HCEC 1CT (cell line): ENCODE data around the gene TNFRSF21.
"Not testable (repeated sequence)": the region's sequence is repeated elsewhere in the genome, so short reads cannot be mapped to it uniquely, and the experiment has no call there.

Source experiments
- DNase-seq: peaks from one replicate; pipeline ENCODE4 v3.0.0-alpha.2; 2017

TNFRSF21 gene

GRCh38 chr6:47247227-47247797, 62.4 kb downstream of the TNFRSF21 start:
- peak; percentile 38 for DNase-seq

GRCh38 chr6:47246551-47246950, 63.2 kb downstream of the TNFRSF21 start:
- no peak for DNase-seq

- DNase-seq, result no peak
These were observed 63.8 kb downstream of the TNFRSF21 start for GRCh38 chr6:47245745-47246371.

GRCh38 chr6:47242483-47243386, 67.0 kb downstream of the TNFRSF21 start:
- peak; percentile 89 for DNase-seq

- peak; percentile 65 for DNase-seq
These were observed 67.8 kb downstream of the TNFRSF21 start for GRCh38 chr6:47241742-47242482.

GRCh38 chr6:47240277-47240890, 69.3 kb downstream of the TNFRSF21 start:
- no peak for DNase-seq

GRCh38 chr6:47239546-47239945, 70.2 kb downstream of the TNFRSF21 start:
- DNase-seq, result no peak

GRCh38 chr6:47238456-47238995, 71.2 kb downstream of the TNFRSF21 start:
- no peak for DNase-seq

GRCh38 chr6:47237196-47237595, 72.5 kb downstream of the TNFRSF21 start:
- DNase-seq, result no peak

GRCh38 chr6:47235964-47236760, 73.5 kb downstream of the TNFRSF21 start:
- DNase-seq, result no peak

GRCh38 chr6:47235421-47235820, 74.3 kb downstream of the TNFRSF21 start:
- no peak for DNase-seq

GRCh38 chr6:47234266-47234933, 75.3 kb downstream of the TNFRSF21 start:
- DNase-seq, result no peak

GRCh38 chr6:47231151-47231550, 78.6 kb downstream of the TNFRSF21 start:
- no peak for DNase-seq

GRCh38 chr6:47230579-47230978, 79.1 kb downstream of the TNFRSF21 start:
- no peak for DNase-seq

- DNase-seq, result no peak
These were observed 80.5 kb downstream of the TNFRSF21 start for GRCh38 chr6:47229255-47229654.

- not testable (repeated sequence) for DNase-seq
These were observed 81.6 kb downstream of the TNFRSF21 start for GRCh38 chr6:47228093-47228492.

GRCh38 chr6:47223251-47223650, 86.5 kb downstream of the TNFRSF21 start:
- not testable (repeated sequence) for DNase-seq

GRCh38 chr6:47221565-47221964, 88.1 kb downstream of the TNFRSF21 start:
- no peak for DNase-seq

- no peak for DNase-seq
These were observed 100.1 kb downstream of the TNFRSF21 start for GRCh38 chr6:47209632-47210031.

GRCh38 chr6:47207261-47207660, 102.4 kb downstream of the TNFRSF21 start:
- DNase-seq, result no peak

- DNase-seq, result no peak
These were observed 103.1 kb downstream of the TNFRSF21 start for GRCh38 chr6:47206626-47207025.
